BLaER1 (cell line): Measurements from ENCODE around the gene CYP4A11.
"Not testable (repeated sequence)": the region's sequence is repeated elsewhere in the genome, so short reads cannot be mapped to it uniquely, and the experiment has no call there.

Source experiments
- H3K27ac ChIP-seq: shearing (Covaris generic); formaldehyde crosslinking; 2 replicates; pipeline ENCODE4 v1.8.1; 2022
- H3K27me3 ChIP-seq: shearing (Covaris generic); formaldehyde crosslinking; 2 replicates; pipeline ENCODE4 v1.8.1; 2022
- H3K36me3 ChIP-seq: shearing (Covaris generic); formaldehyde crosslinking; 2 replicates; pipeline ENCODE4 v1.8.1; 2022
- H3K4me1 ChIP-seq: shearing (Covaris generic); formaldehyde crosslinking; 2 replicates; pipeline ENCODE4 v1.8.1; 2022
- H3K4me2 ChIP-seq: shearing (Covaris generic); formaldehyde crosslinking; 2 replicates; pipeline ENCODE4 v1.8.1; 2022
- H3K4me3 ChIP-seq: shearing (Covaris generic); formaldehyde crosslinking; 2 replicates; pipeline ENCODE4 v1.8.1; 2022
- H3K9ac ChIP-seq: shearing (Covaris generic); formaldehyde crosslinking; 2 replicates; pipeline ENCODE4 v1.8.1; 2022
- H3K9me3 ChIP-seq: shearing (Covaris generic); formaldehyde crosslinking; 2 replicates; pipeline ENCODE4 v1.8.1; 2022
- H4K20me1 ChIP-seq: shearing (Covaris generic); formaldehyde crosslinking; 2 replicates; pipeline ENCODE4 v1.8.1; 2022
- Cebpa-rat ChIP-seq: shearing (Covaris generic); IDR thresholded peaks from 2 replicates; pipeline ENCODE4 v1.8.1; 2022

The CYP4A11 gene

GRCh38 chr1:46941135-46941694 lies at the start of gene CYP4A11:
CYP4A11 (minus strand) TSS chr1:46941476; CDS start chr1:46941433, 43 bp downstream.
- Histone ChIP-seq H3K4me3 (no peak within 1 kb of the TSS), H3K36me3 (no peaks in the 10 kb centered on the region), H4K20me1 (no peaks in the 10 kb centered on the region), H3K9me3 (no peaks in the 10 kb centered on the region), H3K9ac (no peak within 1 kb of the TSS), H3K4me1 (no peaks in the 10 kb centered on the region), H3K4me2 (no peak within 1 kb of the TSS), H3K27ac (no peak within 1 kb of the TSS), H3K27me3 (no peaks in the 10 kb centered on the region)
- no peak for TF ChIP-seq Cebpa-rat

DNA sequence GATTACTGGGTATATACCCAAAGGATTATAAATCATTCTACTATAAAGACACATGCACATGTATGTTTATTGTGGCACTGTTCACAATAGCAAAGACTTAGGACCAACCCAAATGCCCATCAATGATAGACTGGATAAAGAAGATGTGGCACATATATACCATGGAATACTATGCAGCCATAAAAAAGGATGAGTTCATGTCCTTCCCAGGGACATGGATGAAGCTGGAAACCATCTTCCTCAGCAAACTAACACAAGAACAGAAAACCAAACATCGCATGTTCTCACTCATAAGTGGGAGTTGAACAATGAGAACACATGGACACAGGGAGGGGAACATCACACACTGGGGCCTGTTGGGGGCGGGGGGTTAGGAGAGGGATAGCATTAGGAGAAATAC lies 49.3 kb upstream of the CYP4A11 start:
- not testable (repeated sequence) for H3K9ac ChIP-seq, H3K27me3 ChIP-seq, H3K9me3 ChIP-seq, H3K27ac ChIP-seq, H3K36me3 ChIP-seq, H4K20me1 ChIP-seq, H3K4me2 ChIP-seq, H3K4me3 ChIP-seq, H3K4me1 ChIP-seq

DNA sequence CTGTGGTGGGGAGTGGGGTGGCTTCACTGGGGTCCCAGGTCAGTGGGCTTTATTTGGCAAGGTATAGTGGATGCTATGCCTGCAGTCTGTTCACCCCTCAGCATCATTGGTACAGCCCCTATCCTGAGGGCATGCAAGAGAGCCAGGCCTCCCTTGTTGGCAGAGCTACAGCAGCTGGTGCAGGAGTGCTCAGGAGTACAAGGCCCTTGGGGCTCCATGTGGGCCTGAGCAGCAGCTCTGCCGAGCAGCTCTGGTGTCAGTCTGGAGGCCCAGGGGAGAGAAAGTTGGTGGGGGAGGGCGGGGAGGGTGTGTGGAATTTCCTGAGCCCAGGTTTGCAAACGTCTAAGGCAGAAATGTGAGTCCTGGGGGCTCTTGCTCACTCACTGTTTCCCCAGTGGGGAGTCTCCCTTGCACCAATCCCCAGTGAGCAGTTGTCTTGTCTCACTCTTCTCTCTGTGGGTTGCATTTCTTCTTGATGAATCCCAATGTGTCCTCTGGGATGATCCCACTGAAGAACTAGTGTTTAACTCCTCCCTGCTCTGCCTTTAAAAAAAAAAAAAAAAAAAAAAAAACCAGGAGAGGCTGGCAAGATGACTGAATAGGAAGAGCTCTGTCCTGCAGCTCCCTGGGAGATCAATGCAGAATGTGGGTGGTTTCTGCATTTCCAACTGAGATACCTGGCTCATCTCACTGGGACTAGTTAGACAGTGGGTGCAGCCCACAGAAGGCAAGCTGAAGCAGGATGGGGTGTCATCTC lies 42.7 kb upstream of the CYP4A11 start:
- Histone ChIP-seq H3K9ac (no peak overlapping the region), H3K4me1 (no peaks in the 10 kb centered on the region), H3K36me3 (no peaks in the 10 kb centered on the region), H4K20me1 (no peaks in the 10 kb centered on the region), H3K9me3 (peaks cover 9% of the 10 kb centered on the region), H3K4me3 (no peak overlapping the region), H3K27me3 (no peaks in the 10 kb centered on the region), H3K27ac (no peak overlapping the region), H3K4me2 (no peak overlapping the region)
- no peak for TF ChIP-seq Cebpa-rat

DNA sequence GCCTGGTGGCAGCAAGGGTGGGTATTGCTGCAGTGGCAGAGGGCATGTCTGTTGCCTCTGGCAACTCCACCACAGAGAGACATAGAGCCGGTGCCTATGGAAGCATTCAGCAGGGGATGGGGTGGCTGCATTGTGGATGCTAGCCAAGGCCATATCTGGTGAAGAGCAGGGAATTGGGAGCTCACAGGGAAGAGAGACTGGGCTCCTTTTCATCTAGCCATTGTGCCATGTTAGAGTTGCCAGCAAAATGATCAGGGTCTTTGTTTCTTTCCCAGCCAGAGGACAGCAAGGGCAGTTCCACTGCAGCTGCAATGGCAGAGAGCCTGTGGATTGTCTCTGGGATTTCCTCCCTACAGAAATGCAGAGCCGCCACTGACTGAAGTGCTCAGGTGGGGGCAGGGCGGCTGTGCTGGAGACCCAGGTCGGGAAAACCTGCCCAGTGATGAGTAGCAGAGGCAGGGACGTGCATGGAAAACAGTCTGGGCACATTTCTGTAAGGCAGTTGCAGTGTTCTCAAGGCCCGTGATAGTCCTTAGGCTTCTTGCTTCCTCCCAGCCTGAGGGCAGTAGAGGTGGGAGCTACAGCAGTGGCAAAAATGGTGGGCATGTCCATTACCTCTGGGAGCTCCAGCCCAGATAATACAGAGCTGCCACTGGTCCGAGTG lies 42.0 kb upstream of the CYP4A11 start:
- no peak for TF ChIP-seq Cebpa-rat
- Histone ChIP-seq H4K20me1 (no peaks in the 10 kb centered on the region), H3K27me3 (no peaks in the 10 kb centered on the region), H3K4me1 (no peaks in the 10 kb centered on the region), H3K9ac (no peak overlapping the region), H3K36me3 (no peaks in the 10 kb centered on the region), H3K27ac (no peak overlapping the region), H3K4me2 (no peak overlapping the region), H3K4me3 (no peak overlapping the region), H3K9me3 (peaks cover 9% of the 10 kb centered on the region)

- no peaks in the 10 kb centered on the region for H3K36me3 ChIP-seq
- H3K9ac ChIP-seq = no peak overlapping the region
- H4K20me1 ChIP-seq = no peaks in the 10 kb centered on the region
- H3K4me1 ChIP-seq = no peaks in the 10 kb centered on the region
- H3K27ac ChIP-seq = no peak overlapping the region
- no peak overlapping the region for H3K4me2 ChIP-seq
- TF ChIP-seq Cebpa-rat = no peak
- no peaks in the 10 kb centered on the region; the same call in 1 of the 2 replicates for H3K9me3 ChIP-seq
- H3K27me3 ChIP-seq = no peaks in the 10 kb centered on the region
- no peak overlapping the region for H3K4me3 ChIP-seq
These were observed 27.8 kb upstream of the CYP4A11 start for GRCh38 chr1:46969014-46969619.

DNA sequence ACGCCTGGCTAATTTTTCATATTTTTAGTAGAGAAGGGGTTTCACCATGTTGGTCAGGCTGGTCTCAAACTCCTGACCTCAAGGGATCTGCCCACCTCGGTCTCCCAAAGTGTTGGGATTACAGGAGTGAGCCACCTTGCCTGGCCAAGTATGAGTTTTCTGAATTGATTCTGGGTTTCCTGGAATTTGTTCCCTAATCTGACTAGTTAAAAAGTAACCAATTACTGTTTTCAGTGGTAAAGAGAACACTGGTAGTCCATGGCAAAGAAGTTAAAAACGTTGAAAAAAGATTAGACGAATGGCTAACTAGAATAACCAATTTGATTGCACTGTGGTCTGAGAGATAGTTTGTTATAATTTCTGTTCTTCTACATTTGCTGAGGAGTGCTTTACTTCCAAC lies 21.0 kb upstream of the CYP4A11 start:
- not testable (repeated sequence) for H3K27ac ChIP-seq, H3K9ac ChIP-seq, H3K4me1 ChIP-seq, H3K4me2 ChIP-seq, H4K20me1 ChIP-seq, H3K27me3 ChIP-seq, H3K36me3 ChIP-seq, H3K4me3 ChIP-seq, H3K9me3 ChIP-seq

DNA sequence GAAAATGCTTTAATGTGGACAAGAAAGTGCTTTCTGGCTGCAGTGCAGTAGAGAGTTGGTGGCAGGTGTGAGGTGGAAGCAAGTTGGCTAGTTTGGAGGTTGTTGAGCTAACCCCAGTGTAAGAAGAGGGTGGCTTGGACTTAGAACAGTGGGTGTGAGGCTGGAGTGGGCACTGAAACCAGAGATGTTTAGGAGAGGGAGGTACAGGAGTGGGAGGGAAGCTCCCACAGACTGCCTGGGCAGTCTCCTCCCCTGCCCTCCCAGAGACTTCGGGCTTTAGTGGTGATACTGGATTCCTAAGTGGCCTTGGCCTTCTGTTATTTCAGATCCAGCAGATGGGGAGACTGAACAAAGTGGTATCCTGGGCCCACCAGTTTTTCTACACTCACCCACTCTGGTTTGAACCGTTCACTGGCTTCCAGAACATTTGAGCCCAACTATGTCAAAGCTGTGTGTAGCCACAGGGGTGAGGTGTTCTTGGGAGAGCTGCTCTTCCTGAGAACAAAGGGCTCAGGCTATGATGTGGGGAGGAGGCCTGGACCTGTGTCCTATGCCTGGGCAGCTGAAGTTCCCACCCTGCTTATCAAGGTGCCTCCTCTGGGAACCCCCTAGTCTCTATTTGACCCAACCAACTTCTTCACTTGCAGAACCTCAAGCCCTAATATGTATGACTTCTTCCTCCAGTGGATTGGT lies 19.9 kb upstream of the CYP4A11 start:
- Histone ChIP-seq H3K4me2 (no peak overlapping the region), H3K9ac (no peak overlapping the region), H3K27ac (no peak overlapping the region), H3K4me3 (no peak overlapping the region), H3K9me3 (peaks cover 9% of the 10 kb centered on the region), H4K20me1 (no peaks in the 10 kb centered on the region), H3K4me1 (no peaks in the 10 kb centered on the region), H3K27me3 (no peaks in the 10 kb centered on the region), H3K36me3 (no peaks in the 10 kb centered on the region)
- TF ChIP-seq Cebpa-rat = no peak

- H3K4me2 ChIP-seq = no peak overlapping the region
These were observed 19.0 kb upstream of the CYP4A11 start for GRCh38 chr1:46960250-46960649.

GRCh38 chr1:46955116-46955515 lies 13.8 kb upstream of the CYP4A11 start:
- not testable (repeated sequence) for H3K27me3 ChIP-seq, H3K4me3 ChIP-seq, H4K20me1 ChIP-seq, H3K36me3 ChIP-seq, H3K27ac ChIP-seq, H3K4me2 ChIP-seq, H3K9ac ChIP-seq, H3K4me1 ChIP-seq, H3K9me3 ChIP-seq

More at GRCh38 chr1:46960250-46960649, 19.0 kb upstream of the CYP4A11 start:
- Histone ChIP-seq H3K36me3 (no peaks in the 10 kb centered on the region), H3K9me3 (peaks cover 9% of the 10 kb centered on the region; the same call in 1 of the 2 replicates), H3K4me3 (no peak overlapping the region), H4K20me1 (no peaks in the 10 kb centered on the region), H3K27me3 (no peaks in the 10 kb centered on the region), H3K4me1 (no peaks in the 10 kb centered on the region), H3K9ac (no peak overlapping the region), H3K27ac (no peak overlapping the region)
- no peak for TF ChIP-seq Cebpa-rat

DNA sequence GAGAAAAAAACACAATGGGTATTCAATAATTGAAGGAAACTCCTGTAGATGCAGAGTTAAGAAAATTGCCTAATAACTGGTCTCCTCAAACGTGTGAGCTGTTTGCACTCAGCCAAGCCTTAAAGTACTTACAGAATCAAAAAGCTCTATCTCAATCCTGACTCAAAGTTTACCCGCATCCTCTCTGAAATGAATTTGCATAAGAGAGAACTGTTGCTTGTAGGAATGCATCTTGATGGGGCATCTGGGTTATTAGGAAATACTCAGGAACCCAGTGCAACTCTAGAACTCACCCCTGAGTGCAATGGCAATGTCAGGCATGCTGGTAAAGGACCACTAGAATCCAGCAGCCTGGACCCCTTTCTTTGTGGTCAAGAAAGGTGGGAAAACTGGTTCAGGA lies 12.6 kb upstream of the CYP4A11 start:
- H3K36me3 ChIP-seq, H3K9me3 ChIP-seq, H3K4me2 ChIP-seq, H3K27me3 ChIP-seq, H4K20me1 ChIP-seq, H3K4me1 ChIP-seq, H3K9ac ChIP-seq, H3K4me3 ChIP-seq, H3K27ac ChIP-seq: not testable (repeated sequence)

GRCh38 chr1:46949417-46949666 lies 8.1 kb upstream of the CYP4A11 start:
- H3K27me3 ChIP-seq, H4K20me1 ChIP-seq, H3K9ac ChIP-seq, H3K9me3 ChIP-seq, H3K4me1 ChIP-seq, H3K4me2 ChIP-seq, H3K4me3 ChIP-seq, H3K27ac ChIP-seq, H3K36me3 ChIP-seq: not testable (repeated sequence)
